Thoracic aorta (tissue), 2 donors: ENCODE measurements around the gene KRTAP9-4. TPM values are rescaled to one million over a fixed set of nuclear protein-coding genes. Genes with fewer than 3 reads are reported as not detected.

ENCODE experiments used
- ATAC-seq: fragments of 150-250 bp; one replicate; pipeline ENCODE4 v1.8.0; 2017; ENCODE audit warnings: low read depth; ENCODE audit not compliant: insufficient number of reproducible peaks, low FRiP score
- DNase-seq: peaks from one replicate; pipeline ENCODE4 v3.0.0-alpha.2; 2020; ENCODE audit warnings: low spot score
- H3K27ac ChIP-seq, 2 donors: fragments of 200-600 bp; sonication (generic); 1 replicate in 1 of 2; 2 replicates in 1 of 2; pipeline ENCODE4 v1.5.1; 2016; ENCODE audit warnings: mild to moderate bottlenecking in 2 of 2, moderate library complexity in 2 of 2
- H3K27me3 ChIP-seq: fragments of 200-600 bp; sonication (generic); replicated peaks from 2 replicates; pipeline ENCODE4 v1.6.0; 2016; ENCODE audit warnings: mild to moderate bottlenecking; ENCODE audit not compliant: insufficient read depth
- H3K36me3 ChIP-seq: fragments of 200-600 bp; sonication (generic); one replicate; pipeline ENCODE4 v1.5.1; 2016
- H3K4me1 ChIP-seq, 2 donors: fragments of 200-600 bp; sonication (generic); 1 replicate in 1 of 2; 2 replicates in 1 of 2; pipeline versions ENCODE4 v1.5.1 to v1.6.0; 2016; ENCODE audit warnings: low read depth in 2 of 2, mild to moderate bottlenecking in 1 of 2; ENCODE audit not compliant: control insufficient read depth in 1 of 2
- H3K4me3 ChIP-seq: fragments of 200-600 bp; sonication (generic); 2 replicates; pipeline ENCODE4 v1.5.1; 2016; ENCODE audit warnings: mild to moderate bottlenecking
- H3K9me3 ChIP-seq: fragments of 200-600 bp; sonication (generic); 2 replicates; pipeline ENCODE4 v1.5.1; 2016
- total RNA-seq, 2 donors: library from RNA; depleted of rRNA; stranded (reverse); fragments of >200 nt; gene quantifications; one replicate each; pipeline versions ENCODE4 v1.1.0 to v1.2.3, GENCODE V29; 2016
- TF ChIP-seq, protein P1 (sequence below): fragments of 200-600 bp; sonication (generic); IDR thresholded peaks from one replicate; pipeline ENCODE4 v1.5.1; 2019; ENCODE audit warnings: antibody characterized with exemption

The KRTAP9-4 gene
- total RNA-seq, 2 donors from 2014 or later: not detected

DNA sequence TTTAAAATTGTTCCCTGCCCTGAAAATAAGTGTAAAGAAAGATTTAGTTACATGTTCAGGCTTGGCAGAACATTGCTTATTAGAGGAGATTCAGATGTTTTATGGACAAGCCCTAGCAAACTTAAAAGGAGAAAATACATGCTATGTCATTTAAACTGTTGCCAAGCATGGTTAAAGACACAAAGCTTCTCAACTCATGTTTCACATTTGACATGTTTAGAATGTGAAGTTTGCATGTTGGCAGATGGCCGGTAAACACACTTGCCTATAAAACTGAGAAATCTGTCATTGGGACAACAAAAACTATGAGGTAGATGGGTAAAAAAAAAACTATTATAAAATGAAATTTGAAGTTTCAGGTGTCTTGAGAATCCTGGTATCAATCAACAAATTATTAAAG is 47.4 kb downstream of the KRTAP9-4 start:
- H3K36me3 ChIP-seq: no peaks in the 10 kb centered on the region
- no peaks in the 10 kb centered on the region for H3K4me1 ChIP-seq
- no peak overlapping the region for H3K27ac ChIP-seq
- TF ChIP-seq, protein P1, sequence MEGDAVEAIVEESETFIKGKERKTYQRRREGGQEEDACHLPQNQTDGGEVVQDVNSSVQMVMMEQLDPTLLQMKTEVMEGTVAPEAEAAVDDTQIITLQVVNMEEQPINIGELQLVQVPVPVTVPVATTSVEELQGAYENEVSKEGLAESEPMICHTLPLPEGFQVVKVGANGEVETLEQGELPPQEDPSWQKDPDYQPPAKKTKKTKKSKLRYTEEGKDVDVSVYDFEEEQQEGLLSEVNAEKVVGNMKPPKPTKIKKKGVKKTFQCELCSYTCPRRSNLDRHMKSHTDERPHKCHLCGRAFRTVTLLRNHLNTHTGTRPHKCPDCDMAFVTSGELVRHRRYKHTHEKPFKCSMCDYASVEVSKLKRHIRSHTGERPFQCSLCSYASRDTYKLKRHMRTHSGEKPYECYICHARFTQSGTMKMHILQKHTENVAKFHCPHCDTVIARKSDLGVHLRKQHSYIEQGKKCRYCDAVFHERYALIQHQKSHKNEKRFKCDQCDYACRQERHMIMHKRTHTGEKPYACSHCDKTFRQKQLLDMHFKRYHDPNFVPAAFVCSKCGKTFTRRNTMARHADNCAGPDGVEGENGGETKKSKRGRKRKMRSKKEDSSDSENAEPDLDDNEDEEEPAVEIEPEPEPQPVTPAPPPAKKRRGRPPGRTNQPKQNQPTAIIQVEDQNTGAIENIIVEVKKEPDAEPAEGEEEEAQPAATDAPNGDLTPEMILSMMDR: no peak
- no peaks in the 10 kb centered on the region for H3K9me3 ChIP-seq
- H3K27me3 ChIP-seq: no peaks in the 10 kb centered on the region
- no peak overlapping the region for H3K4me3 ChIP-seq
- ATAC-seq (no peak), DNase-seq (no peak)

DNA sequence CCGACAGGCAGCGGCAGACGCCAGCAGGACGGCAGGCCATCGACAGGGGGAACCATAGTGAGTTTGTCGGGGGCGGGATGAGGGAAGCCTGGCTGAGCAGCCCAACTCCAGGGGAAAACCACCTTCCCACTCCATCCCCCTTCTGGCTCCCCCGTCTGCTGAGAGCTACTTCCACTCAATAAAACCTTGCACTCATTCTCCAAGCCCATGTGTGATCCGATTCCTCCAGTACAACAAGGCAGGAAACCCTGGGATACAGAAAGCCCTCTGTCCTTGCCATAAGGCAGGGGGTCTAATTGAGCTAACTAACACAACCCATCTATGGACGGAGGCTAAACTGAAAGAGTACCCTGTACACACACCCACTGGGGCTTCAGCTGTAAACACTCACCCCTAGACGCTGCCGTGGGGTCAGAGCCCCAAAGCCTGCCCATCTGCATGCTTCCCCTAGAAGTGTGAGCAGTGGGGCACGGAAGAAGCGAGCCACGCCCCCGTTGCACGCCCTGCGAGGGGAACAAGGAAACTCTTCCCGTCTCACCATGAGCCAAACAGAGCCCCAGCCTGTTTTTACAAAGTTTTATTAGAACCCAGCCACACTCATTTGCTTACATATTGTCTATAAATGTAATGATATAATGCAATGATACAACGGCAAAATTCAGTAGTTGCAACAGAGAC is 49.1 kb downstream of the KRTAP9-4 start:
- no peak for DNase-seq
- Histone ChIP-seq H3K27me3 (no peaks in the 10 kb centered on the region), H3K4me3 (no peak overlapping the region), H3K36me3 (no peaks in the 10 kb centered on the region), H3K9me3 (no peaks in the 10 kb centered on the region), H3K4me1 (no peaks in the 10 kb centered on the region), H3K27ac (no peak overlapping the region)
- no peak for ATAC-seq
- TF ChIP-seq, protein P1: no peak

Other genes with a start within 250 kb of the KRTAP9-4 start
- gene KRTAP3-2, start 249.8 kb upstream of the KRTAP9-4 start, total RNA-seq: not detected
- not detected for gene KRTAP3-1, start 240.6 kb upstream of the KRTAP9-4 start, total RNA-seq
- not detected for gene KRTAP1-5, start 222.5 kb upstream of the KRTAP9-4 start, total RNA-seq
- not detected for gene KRTAP1-4, start 219.5 kb upstream of the KRTAP9-4 start, total RNA-seq
- gene KRTAP1-3, start 214.8 kb upstream of the KRTAP9-4 start, total RNA-seq: not detected
- gene KRTAP1-1, start 208.2 kb upstream of the KRTAP9-4 start, total RNA-seq: not detected
- not detected for gene KRTAP2-1, start 202.4 kb upstream of the KRTAP9-4 start, total RNA-seq
- not detected for gene KRTAP2-2, start 194.5 kb upstream of the KRTAP9-4 start, total RNA-seq
- not detected for gene KRTAP2-3, start 189.6 kb upstream of the KRTAP9-4 start, total RNA-seq
- not detected for gene KRTAP2-4, start 183.8 kb upstream of the KRTAP9-4 start, total RNA-seq
- gene KRTAP4-7, start 165.5 kb upstream of the KRTAP9-4 start, total RNA-seq: not detected
- not detected for gene KRTAP4-8, start 151.5 kb upstream of the KRTAP9-4 start, total RNA-seq
- not detected for gene KRTAP4-16, start 147.5 kb upstream of the KRTAP9-4 start, total RNA-seq
- gene KRTAP4-9, start 144.3 kb upstream of the KRTAP9-4 start, total RNA-seq: not detected
- not detected for gene KRTAP4-11, start 131.3 kb upstream of the KRTAP9-4 start, total RNA-seq
- not detected for gene KRTAP4-12, start 125.5 kb upstream of the KRTAP9-4 start, total RNA-seq
- not detected for gene KRTAP4-6, start 109.1 kb upstream of the KRTAP9-4 start, total RNA-seq
- gene KRTAP4-5, start 99.9 kb upstream of the KRTAP9-4 start, total RNA-seq: not detected
- gene KRTAP4-4, start 88.9 kb upstream of the KRTAP9-4 start, total RNA-seq: not detected
- not detected for gene KRTAP4-3, start 81.5 kb upstream of the KRTAP9-4 start, total RNA-seq
- gene KRTAP4-2, start 71.5 kb upstream of the KRTAP9-4 start, total RNA-seq: not detected
- gene KRTAP4-1, start 64.8 kb upstream of the KRTAP9-4 start, total RNA-seq: not detected
- not detected for gene KRTAP9-1, start 59.8 kb upstream of the KRTAP9-4 start, total RNA-seq
- gene KRTAP9-2, start 23.0 kb upstream of the KRTAP9-4 start, total RNA-seq: not detected
- gene KRTAP9-3, start 17.2 kb upstream of the KRTAP9-4 start, total RNA-seq: not detected
- gene KRTAP9-8, start 11.7 kb upstream of the KRTAP9-4 start, total RNA-seq: not detected
- not detected for gene KRTAP9-9, start 5.7 kb downstream of the KRTAP9-4 start, total RNA-seq
- not detected for gene KRTAP9-6, start 15.7 kb downstream of the KRTAP9-4 start, total RNA-seq
- gene KRTAP9-7, start 26.0 kb downstream of the KRTAP9-4 start, total RNA-seq: not detected
- not detected for gene KRTAP29-1, start 53.2 kb downstream of the KRTAP9-4 start, total RNA-seq
- gene KRTAP16-1, start 59.6 kb downstream of the KRTAP9-4 start, total RNA-seq: not detected
- gene KRTAP17-1, start 66.0 kb downstream of the KRTAP9-4 start, total RNA-seq: not detected
- not detected for gene KRT33A, start 101.1 kb downstream of the KRTAP9-4 start, total RNA-seq
- gene KRT33B, start 120.1 kb downstream of the KRTAP9-4 start, total RNA-seq: not detected
- gene KRT34, start 132.6 kb downstream of the KRTAP9-4 start, total RNA-seq: not detected
- gene KRT31, start 147.9 kb downstream of the KRTAP9-4 start, total RNA-seq: not detected
- not detected for gene KRT37, start 174.9 kb downstream of the KRTAP9-4 start, total RNA-seq
- gene KRT38, start 191.3 kb downstream of the KRTAP9-4 start, total RNA-seq: not detected
- not detected for gene KRT32, start 217.7 kb downstream of the KRTAP9-4 start, total RNA-seq
- not detected for gene KRT35, start 231.5 kb downstream of the KRTAP9-4 start, total RNA-seq
- gene KRT36, start 240.2 kb downstream of the KRTAP9-4 start, total RNA-seq: not detected